ENCODE data around the gene TLR8.

TLR8 gene

DNA sequence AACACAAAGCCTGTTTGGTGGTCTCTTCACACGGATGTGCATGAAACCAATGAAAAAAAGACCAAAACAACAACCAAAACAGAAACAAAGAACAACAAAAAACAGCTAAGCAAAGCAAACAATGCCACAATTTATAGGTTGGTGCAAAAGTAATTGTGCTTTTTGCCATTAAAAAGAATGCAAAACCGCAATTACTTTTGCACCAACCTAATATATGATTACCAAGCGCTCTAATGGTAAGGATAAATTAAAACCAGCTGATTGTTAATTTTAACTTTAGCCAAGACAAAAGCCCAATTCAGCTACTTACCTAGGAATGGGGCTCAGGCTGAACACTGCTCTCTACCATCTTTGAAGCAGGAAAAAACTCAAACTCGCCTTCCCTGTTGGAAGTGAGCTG is 39.1 kb downstream of the TLR8 start:
- DNase-seq (ENCODE audit: low read depth in 1 of 2, low spot score in 1 of 2) = no peak

DNA sequence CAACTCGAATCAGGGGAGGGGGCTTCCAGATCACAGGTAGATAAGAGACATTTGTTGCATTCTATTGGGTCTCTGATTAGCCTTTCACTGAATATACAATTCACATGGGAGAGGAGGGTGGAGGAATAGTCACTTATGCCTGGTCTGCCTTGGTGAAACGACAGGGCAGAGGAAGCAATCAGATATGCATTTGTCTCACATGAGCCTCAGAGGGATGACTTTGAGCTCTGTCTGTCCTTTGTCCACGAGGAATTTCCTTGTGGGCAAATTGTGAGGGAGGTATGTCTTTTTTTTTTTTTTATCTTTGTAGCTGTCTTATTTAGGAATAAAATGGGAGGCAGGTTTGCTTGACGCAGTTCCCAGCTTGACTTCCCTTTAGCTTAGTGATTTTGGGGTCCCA is 40.0 kb downstream of the TLR8 start:
- no peak for DNase-seq (ENCODE audit: low read depth in 1 of 2, low spot score in 1 of 2)

DNA sequence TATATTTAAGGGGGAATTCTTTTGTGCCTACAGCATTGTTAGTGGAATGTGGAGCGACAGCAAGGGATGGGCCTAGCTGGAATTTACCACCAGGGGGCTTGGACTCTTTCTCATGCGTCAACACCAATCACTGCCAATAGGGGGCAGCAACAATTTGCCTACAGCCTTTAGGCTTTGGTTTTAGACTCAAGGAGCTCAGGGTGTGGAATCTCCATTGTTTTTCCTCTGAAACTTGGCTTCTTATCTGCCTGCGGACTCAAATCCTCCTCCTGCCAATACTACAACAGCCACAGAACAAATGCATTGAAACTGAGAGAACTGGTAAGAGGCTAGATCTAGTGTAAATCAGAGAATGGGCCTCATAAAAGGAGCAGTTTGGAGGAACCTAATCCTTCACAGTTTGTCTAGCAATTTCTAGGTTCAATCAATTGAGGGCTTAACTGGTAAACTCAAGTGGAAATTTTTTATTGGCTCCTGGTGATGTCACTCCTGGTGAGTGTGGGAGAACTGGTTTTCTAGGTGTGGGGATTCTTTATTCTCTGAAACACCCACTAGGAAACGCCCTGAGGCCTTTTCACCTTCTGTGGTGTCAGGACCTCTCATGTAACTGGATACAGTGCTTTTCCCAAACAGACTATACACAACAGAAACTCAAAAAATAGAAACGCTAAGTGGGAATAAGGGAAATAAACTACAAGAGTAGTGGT is 40.6 kb downstream of the TLR8 start:
- DNase-seq (ENCODE audit: low read depth in 1 of 2, low spot score in 1 of 2) = peak in 1 of 2 donors; percentile 44

DNA sequence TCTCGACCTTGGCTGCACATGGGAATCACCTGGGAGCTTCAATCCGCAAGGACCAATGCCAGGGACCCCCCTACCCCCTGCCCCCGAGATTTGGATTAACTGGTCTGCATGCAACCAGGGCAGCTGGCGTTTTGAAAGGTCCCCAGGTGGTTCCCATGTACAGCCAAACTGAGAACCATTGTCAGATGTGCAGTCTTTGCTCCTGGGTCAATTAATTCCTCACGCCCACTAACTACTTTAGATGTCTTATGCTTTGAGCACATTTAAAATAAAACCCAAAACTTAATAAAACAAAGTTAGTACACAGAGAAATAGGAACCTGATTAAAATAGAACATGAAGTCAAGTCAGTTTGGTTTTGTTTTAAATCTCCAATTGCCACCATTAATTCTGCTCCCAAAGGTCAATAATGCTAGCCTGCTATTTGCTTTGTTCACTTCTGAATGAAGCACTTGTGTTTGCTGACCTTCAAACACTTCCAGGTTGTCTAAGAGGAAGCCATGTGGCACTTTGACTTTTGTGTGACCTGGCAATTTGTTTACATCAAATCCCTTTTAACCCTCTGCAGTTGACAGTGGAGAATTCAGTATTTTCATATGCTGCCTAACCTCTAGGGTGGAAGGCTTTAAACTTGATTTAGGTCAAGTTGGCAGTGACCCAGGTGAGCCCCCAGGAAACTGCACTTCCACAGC is 41.3 kb downstream of the TLR8 start:
- DNase-seq (ENCODE audit: low read depth in 1 of 2, low spot score in 1 of 2) = no peak

DNA sequence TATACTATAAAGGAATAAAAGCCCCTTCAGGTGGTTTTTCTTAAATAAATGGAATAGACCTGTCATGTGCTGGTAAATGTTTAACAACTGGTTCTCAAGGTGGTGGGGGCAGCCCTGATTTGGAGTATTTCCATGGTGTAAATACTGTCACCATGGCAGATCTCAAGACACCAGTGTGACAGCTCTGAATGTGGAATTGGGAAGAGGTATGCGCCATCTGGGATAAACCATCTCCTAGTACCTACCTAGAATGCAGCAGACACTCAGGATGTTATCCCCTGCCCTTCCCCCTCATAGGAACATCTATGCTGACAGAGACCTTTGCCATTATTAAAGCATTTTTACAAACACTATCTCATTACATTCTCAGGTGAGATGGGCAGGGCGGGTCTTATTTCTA is 42.1 kb downstream of the TLR8 start:
- no peak for DNase-seq (ENCODE audit: low read depth in 1 of 2, low spot score in 1 of 2)

DNA sequence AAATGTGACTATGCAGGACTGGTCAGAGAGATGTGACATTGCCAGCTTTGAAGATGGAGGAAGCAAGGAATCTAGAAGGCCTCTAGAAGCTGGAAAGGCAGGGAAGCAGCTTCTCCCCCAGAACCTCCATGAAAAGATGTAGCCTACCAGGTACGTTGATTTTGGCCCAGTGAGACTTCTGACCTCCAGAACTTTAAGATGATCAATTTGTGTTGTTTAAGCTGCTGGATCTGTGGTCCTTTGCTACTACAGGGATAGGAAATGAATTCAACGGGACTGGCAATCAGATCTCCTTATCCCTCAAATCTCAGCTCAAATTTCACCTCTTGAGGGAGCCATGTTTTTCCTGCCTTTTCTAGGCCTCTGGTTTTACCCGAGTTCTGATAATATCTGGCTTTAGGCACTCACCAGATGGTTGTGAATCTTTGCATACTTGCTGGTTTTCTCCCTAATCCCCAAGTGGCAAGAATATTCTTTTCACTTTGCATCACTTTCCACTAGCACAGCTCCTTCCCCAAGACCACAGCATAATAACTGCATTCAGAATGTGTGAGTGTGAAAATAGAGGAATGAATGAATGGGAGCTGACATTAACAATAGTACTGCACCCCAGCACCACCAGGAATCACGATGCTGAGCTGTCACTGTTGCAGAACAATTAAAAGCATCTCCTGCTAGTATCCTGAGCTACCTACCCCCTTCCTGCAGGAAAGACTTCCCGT is 42.9 kb downstream of the TLR8 start:
- DNase-seq (ENCODE audit: low read depth in 1 of 2, low spot score in 1 of 2) = no peak

DNA sequence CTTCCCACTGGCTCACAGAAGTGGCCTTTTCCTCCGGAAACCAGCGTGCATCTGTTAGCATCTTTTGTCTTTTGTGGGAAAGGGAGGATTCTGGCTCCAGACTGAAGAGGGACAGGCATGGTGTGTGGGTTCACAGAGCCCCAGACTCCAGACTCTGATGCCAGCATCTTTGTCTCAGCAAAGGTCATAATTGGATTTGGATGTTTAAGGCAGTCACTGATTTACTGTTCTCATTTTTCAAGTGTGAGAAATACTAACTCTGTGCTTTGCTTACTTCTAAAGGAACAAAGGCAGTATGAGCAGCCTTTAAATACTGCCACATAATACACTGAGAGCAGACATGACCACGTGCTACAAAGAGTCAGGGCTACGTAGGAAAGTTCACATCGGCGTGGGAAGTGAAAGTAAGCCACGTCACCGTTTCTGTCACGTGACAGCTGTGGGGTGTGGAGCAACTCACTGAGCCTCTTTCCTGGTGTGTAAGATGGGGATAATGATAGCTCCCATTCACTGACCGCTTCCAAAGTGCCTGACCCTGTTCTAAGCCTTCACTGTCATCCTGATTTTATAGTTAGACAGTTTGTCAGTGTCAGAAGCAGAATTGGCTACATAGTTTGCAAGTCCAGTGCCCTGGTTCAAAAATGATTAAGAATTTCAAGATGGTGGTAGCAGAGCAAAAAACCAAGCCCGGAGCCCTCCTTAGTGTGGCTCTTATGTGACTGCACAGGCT is 43.7 kb downstream of the TLR8 start:
- peak; percentile 57 to 69 for DNase-seq (ENCODE audit: low read depth in 1 of 2, low spot score in 1 of 2)

DNA sequence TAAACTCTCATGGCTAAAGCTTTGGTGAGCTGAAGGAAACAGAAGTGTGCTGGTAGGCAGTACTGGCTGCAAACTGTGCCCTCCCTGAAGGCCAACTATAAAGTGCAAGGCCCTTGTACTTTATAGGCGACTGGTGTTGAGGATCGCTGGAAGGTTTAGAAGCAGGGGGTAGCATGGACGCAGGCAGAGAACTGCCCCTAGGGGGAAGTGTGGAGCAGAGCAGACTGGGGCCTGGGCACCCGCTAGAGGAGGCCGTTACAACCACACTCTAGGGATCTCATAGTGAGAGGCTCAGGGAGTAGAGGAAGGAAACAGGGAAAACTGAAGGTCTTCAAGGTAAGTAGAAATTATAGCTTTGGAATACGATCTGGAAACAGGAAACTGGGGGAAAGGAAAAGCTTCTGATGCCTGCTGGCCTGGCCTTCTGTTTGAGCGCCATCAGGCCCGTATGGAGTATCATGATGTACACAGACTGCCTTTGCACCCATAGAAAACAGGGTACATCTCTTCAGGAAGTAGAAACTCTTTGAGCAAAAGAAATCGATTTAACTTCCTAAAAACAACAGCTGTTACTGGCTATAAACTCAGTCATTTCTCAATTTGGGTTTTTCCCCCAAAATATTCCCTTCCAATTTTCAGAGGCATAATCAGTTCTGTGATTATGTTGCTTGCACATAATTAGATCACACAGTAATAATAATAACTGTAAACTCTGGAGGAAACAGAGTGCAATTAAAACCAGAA is 44.6 kb downstream of the TLR8 start:
- peak; percentile 39 to 53 for DNase-seq (ENCODE audit: low read depth in 1 of 2, low spot score in 1 of 2)

DNA sequence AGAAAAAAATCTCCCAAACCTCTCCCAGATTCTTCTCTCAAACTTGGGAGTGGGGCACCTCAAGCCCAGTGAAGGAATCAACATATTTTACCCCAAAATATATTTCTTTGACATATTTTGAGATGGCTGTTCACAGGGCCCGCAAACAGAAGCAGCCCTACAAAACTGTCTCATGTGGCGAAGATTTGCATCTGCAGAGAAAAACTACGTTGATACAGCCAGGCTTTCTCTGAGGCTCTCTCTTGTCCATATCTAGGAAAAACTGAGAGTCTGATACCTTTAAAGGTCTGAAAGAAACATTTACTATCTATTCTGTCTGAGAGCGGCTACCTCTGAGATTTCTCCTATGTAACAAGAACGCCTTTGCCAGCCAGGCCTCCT is 45.2 kb downstream of the TLR8 start:
- no peak for DNase-seq (ENCODE audit: low read depth in 1 of 2, low spot score in 1 of 2)

DNA sequence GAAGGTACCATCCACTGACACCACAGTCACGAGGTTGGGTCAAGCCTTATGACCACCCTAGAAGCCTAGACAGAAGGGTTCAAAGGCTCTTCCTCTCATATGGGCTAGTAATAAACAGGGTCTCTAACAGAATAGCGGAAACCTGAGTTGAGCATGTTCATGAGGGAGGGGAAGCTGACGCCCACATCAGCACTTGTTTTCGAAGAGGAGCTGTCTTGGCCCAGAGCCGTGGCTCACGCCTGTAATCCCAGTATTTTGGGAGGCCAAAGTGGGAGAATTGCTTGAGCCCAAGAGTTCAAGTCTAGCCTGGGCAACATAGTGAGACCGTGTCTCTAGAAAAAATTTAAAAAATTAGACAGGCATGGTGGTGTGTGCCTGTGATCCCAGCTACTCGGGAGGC is 47.0 kb downstream of the TLR8 start:
- DNase-seq (ENCODE audit: low read depth in 1 of 2, low spot score in 1 of 2) = no peak

DNA sequence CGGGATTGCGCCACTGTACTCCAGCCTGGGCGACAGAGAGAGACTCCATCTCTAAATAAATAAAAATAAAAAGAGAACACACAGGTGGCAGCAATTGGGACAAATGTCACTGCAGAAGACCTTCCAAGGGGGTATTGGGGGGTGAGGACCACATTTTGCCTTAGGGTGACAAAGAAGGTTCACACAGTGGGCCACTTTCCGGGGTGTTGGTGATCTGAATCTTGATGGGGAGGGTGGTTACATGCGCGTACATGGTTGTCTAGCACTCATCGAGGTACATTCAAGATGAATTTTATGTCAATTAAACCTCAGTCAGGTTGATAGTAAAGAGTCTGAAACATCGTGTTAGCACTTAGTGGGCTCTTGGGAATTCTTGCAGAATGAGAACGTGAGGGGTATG is 48.0 kb downstream of the TLR8 start:
- DNase-seq (ENCODE audit: low read depth in 1 of 2, low spot score in 1 of 2) = no peak

DNA sequence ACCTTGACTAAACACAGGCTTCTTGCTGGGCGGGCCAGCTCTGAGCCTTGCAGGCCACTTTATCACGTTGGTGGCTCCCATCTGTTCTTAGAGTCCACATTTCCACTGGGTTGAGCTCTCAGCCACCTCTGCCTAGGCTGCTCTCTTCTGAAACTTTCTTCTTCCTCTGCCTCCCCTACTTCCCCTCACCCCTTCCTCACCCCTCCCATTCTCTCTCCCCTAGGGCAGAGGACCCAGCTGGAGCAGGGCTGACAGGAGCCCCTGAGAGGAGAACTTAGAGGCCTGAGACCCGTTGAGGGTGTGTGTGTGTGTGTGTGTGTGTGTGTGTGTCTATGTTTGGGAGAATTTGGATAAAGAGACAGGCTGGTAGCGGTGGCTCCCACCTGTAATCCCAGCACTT is 48.6 kb downstream of the TLR8 start:
- DNase-seq (ENCODE audit: low read depth in 1 of 2, low spot score in 1 of 2) = no peak

DNA sequence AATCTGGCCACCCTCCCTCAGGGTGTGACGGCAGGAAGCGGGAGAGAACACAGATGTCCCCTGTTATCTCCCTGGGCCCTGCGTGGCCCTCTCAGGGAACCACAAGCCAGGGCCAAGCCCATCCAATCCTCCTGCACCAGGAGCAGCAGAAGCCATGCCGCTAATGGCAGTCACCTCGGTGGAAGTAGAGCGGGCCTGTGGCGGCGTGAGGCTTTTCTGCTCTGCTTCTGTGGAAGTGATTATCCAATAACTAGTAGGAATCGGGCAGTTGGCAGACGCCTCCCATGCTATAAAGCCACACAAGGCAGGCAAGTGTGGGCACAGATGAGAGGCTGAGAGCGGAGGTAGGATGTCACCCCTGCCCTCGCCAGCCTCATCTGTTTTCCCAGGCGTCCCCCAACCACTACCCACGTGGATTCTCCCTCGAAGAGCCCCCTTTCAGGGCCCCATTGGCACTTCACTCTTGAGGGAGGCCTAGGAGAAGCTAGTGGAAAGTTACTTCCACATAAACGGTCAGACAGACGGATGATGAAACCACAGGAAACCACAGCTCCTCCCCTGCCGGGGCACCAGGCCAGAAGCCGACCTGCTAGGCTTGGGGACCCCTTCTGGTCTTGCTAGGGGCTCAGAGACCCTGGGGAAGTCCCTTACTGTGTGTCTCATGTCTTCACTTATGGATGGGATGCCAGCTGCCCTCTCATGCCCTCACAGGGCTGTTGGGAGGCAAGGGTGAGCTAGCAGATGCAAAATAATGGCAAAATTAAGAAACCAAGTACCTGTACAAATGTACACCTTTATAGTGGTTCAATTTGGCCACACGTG is 49.7 kb downstream of the TLR8 start:
- DNase-seq (ENCODE audit: low read depth in 1 of 2, low spot score in 1 of 2) = no peak

DNA sequence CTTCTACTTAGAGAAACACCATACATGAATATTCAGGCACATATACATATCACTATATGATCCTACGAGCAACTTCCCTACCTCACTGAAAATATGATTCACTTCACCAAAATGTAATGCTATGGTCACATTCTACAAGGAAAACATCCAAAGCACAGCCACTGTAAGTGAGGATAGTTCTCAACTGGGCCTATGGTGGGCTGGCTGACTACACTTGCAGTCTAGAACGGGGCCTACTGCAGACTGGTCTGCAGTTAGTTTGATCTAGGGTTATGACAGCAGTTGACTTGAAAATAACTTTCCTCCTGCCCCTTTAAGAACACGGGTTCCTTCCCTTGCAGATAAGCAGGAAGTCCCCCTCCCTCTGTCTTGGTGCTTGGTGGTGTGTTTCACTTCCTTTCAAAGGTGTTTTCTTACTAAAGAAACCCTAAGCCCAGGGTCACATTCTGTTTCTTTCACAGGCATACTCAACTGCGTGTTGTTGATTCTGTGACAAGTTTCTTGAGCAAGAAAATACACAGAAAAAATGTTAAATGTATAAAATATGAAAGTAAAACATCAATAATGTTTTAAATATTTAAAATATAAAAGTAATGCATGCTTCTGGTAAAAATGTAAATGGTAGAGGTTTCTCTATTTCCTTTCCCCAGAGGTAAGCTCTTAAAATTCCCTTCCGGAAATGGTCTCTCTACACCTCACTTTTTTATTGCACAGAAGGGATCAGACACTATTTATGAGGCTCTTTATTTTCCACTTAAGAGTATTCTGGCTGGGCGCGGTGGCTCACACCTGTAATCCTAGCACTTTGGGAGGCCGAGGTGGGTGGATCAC is 50.5 kb downstream of the TLR8 start:
- DNase-seq (ENCODE audit: low read depth in 1 of 2, low spot score in 1 of 2) = no peak

DNA sequence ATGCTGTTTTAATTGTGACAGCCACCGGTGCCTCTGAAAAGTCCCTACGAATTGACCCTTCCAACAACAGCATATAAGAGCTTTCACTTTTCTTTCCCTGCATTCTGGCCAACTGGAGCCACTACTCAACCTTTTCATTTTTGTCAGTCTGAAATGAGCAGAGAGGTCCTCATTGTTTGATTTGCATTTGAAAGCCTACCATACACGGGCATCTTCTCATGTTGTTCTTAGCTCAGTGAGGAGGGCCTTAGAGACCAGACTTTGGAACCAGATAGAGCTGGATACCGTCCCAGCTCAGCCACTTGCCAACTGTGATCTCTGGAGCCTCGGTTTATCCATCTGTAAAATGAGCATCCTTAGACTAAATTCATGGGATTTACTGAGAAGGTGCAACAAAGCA is 51.6 kb downstream of the TLR8 start:
- DNase-seq (ENCODE audit: low read depth in 1 of 2, low spot score in 1 of 2) = no peak

DNA sequence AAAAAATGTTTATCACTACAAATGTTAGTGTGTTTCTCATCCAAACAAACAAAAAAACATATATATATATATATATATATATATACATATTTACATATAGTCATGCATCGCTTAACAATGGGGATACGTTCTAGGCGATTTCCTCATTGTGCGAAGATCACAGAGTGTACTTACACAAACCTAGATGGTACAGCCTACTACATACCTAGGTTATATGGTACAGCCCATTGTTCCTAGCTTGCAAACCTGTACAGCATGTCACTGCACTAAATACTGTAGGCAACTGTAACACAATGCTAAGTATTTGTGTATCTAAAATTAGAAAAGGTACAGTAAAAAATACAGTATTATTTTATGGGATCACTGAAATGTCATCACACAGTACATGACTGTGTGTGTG is 52.0 kb downstream of the TLR8 start:
- no peak for DNase-seq (ENCODE audit: low read depth in 1 of 2, low spot score in 1 of 2)

DNA sequence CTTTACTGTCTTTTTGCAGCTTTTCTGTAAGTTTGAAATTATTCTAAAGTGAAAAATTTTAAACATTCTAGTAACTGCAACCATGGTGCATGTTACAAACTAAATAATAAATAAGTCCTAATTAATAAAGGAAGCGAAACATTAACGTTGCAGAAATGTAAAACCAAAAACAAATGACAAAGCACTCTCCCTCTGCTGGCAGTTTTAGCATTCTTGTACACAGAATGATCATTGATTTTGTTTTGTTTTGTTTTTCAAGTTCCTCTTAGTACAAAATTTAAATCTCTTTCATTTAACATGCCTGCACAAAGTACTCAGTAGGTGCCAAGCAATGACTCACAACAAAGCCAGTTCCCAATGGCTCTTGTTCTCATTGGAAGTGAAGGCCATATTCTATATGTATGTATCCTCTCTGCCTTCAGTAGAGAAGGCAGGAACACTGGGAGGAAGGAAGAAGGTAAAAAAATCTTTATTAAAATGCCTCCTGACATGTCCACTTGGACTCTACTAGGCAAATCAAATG is 54.8 kb downstream of the TLR8 start:
- no peak for DNase-seq (ENCODE audit: low read depth in 1 of 2, low spot score in 1 of 2)

DNA sequence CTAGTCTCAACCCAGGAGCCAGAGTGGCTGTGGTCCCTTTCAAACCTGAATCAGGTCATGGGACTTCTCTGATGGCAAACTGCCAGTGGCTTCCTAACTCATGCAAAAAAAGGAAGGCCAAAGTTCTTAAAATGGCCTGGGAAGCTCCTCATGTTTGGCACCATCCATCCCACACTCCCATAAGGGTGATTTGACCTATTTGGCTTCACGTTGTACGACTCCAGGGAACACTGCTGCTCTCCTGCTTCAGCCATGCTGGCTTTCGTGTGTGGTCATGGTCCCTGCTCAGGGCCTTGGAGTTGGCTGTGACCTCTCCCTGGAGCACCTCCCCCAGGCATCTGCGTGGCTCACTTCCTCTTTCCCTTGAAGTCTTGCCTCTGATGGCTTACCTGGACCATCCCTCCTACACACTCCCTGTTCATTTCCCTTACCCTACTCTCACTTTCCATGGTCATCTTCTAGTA is 55.7 kb downstream of the TLR8 start:
- DNase-seq (ENCODE audit: low read depth in 1 of 2, low spot score in 1 of 2) = no peak

All from stimulated activated CD4-positive, alpha-beta T cell treated with anti-CD3 and anti-CD28 coated beads, Interleukin-15, amount 100 ng/mL, for 1 hour (primary cell).